GM23338 (cell line): ENCODE data around the gene RIN3. TPM values are rescaled to one million over a fixed set of nuclear protein-coding genes. Genes with fewer than 3 reads are reported as not detected.

Source experiments
- ATAC-seq: fragments of 200-7000 bp; cut with Tn5 transposase; 3 replicates; pipeline ENCODE4 v1.9.1; 2020
- DNase-seq: peaks from one replicate; pipeline ENCODE4 v3.0.0-alpha.2; 2015; ENCODE audit warnings: low spot score
- H2AFZ ChIP-seq: fragments of 200-600 bp; sonication (generic); 2 replicates; pipeline ENCODE4 v1.8.0; 2016; ENCODE audit warnings: antibody characterized with exemption, mild to moderate bottlenecking, moderate library complexity
- H3F3A ChIP-seq: fragments of 200-600 bp; sonication (generic); replicated peaks from 2 replicates; pipeline ENCODE4 v1.8.0; 2017; ENCODE audit warnings: antibody characterized with exemption, mixed run types, low read depth
- H3K27ac ChIP-seq: fragments of 200-600 bp; sonication (generic); 2 replicates; pipeline ENCODE4 v1.6.1; 2016; ENCODE audit warnings: low read depth
- H3K27me3 ChIP-seq: fragments of 200-600 bp; sonication (generic); 2 replicates; pipeline ENCODE4 v1.8.0; 2016; ENCODE audit warnings: mild to moderate bottlenecking, mixed run types, moderate library complexity; ENCODE audit not compliant: insufficient read depth
- H3K36me3 ChIP-seq: fragments of 200-600 bp; sonication (generic); 2 replicates; pipeline ENCODE4 v1.8.0; 2016; ENCODE audit warnings: mild to moderate bottlenecking; ENCODE audit not compliant: insufficient read depth
- H3K4me1 ChIP-seq: fragments of 200-600 bp; sonication (generic); 2 replicates; pipeline ENCODE4 v1.8.0; 2016; ENCODE audit warnings: mild to moderate bottlenecking, moderate library complexity; ENCODE audit not compliant: insufficient read depth
- H3K4me2 ChIP-seq: fragments of 200-600 bp; sonication (generic); 2 replicates; pipeline ENCODE4 v1.7.1; 2017; ENCODE audit warnings: mixed run types
- H3K4me3 ChIP-seq: fragments of 200-600 bp; sonication (generic); 2 replicates; pipeline ENCODE4 v1.6.1; 2016; ENCODE audit warnings: mixed run types
- H3K79me2 ChIP-seq: fragments of 200-600 bp; sonication (generic); replicated peaks from 2 replicates; pipeline ENCODE4 v1.8.0; 2017; ENCODE audit warnings: mild to moderate bottlenecking; ENCODE audit not compliant: insufficient read depth
- H3K9me2 ChIP-seq: fragments of 200-600 bp; sonication (generic); 2 replicates; pipeline ENCODE4 v1.8.0; 2017; ENCODE audit not compliant: insufficient read depth
- H4K20me1 ChIP-seq: fragments of 200-600 bp; sonication (generic); replicated peaks from 2 replicates; pipeline ENCODE4 v1.8.0; 2017; ENCODE audit warnings: mild to moderate bottlenecking; ENCODE audit not compliant: insufficient read depth
- H3K27ac Mint-ChIP-seq: 2 replicates; pipeline ENCODE4 v1.8.0; 2020; ENCODE audit warnings: inconsistent platforms, mild to moderate bottlenecking, moderate library complexity, mixed read lengths
- H3K27me3 Mint-ChIP-seq: 3 replicates; pipeline ENCODE4 v1.8.0; 2022; ENCODE audit warnings: low read depth, mild to moderate bottlenecking, moderate library complexity, mixed read lengths, inconsistent platforms; ENCODE audit not compliant: insufficient read depth, poor library complexity
- H3K36me3 Mint-ChIP-seq: 3 replicates; pipeline ENCODE4 v1.8.0; 2021; ENCODE audit warnings: low read depth, mild to moderate bottlenecking, inconsistent platforms, moderate library complexity, mixed read lengths
- H3K4me1 Mint-ChIP-seq: 3 replicates; pipeline ENCODE4 v1.8.0; 2020; ENCODE audit warnings: mild to moderate bottlenecking, inconsistent platforms, mixed read lengths
- H3K4me3 Mint-ChIP-seq: 3 replicates; pipeline ENCODE4 v1.8.0; 2021; ENCODE audit warnings: moderate library complexity, mild to moderate bottlenecking, inconsistent platforms, mixed read lengths
- H3K9me3 Mint-ChIP-seq: 3 replicates; pipeline ENCODE4 v1.8.0; 2020; ENCODE audit warnings: moderate library complexity, mild to moderate bottlenecking, inconsistent platforms, mixed read lengths
- CREB1 ChIP-seq: fragments of 250-450 bp; sonication (Bioruptor Pico); IDR thresholded peaks from 2 replicates; pipeline ENCODE4 v1.5.0; 2020; ENCODE audit warnings: low read depth, mild to moderate bottlenecking, moderate library complexity
- CTCF ChIP-seq, 2 experiments: fragments of 200-600 bp in 1 of 2; sonication (generic) in 1 of 2; conservative IDR thresholded peaks; 2 replicates each; pipeline versions ENCODE4 v1.5.1 to v1.6.1; 2016 to 2017; ENCODE audit warnings: antibody characterized with exemption in 2 of 2, low read depth in 2 of 2, mild to moderate bottlenecking in 2 of 2, moderate library complexity in 1 of 2
- ETS1 ChIP-seq: IDR thresholded peaks from 2 replicates; pipeline ENCODE4 v1.6.1; 2016; ENCODE audit warnings: antibody characterized with exemption
- EZH2 ChIP-seq: fragments of 200-600 bp; sonication (generic); IDR thresholded peaks from one replicate; pipeline ENCODE4 v1.8.0; 2017; ENCODE audit warnings: antibody characterized with exemption, mild to moderate bottlenecking, low read depth; ENCODE audit not compliant: unreplicated experiment
- EZH2phosphoT487 ChIP-seq: fragments of 200-600 bp; sonication (generic); IDR thresholded peaks from one replicate; pipeline ENCODE4 v1.8.1; 2018; ENCODE audit warnings: antibody characterized with exemption; ENCODE audit not compliant: unreplicated experiment
- JUNB ChIP-seq: IDR thresholded peaks from one replicate; pipeline ENCODE4 v1.6.1; 2016; ENCODE audit warnings: antibody characterized with exemption; ENCODE audit not compliant: unreplicated experiment
- NANOG ChIP-seq: IDR thresholded peaks from 2 replicates; pipeline ENCODE4 v1.6.1; 2016; ENCODE audit warnings: antibody characterized with exemption, borderline replicate concordance
- POLR2AphosphoS5 ChIP-seq: IDR thresholded peaks from 2 replicates; pipeline ENCODE4 v1.6.1; 2016; ENCODE audit warnings: antibody characterized with exemption, low read depth
- STAT1 ChIP-seq: IDR thresholded peaks from one replicate; pipeline ENCODE4 v1.6.1; 2016; ENCODE audit warnings: antibody characterized with exemption; ENCODE audit not compliant: unreplicated experiment
- ZNF114 ChIP-seq: fragments of 250-450 bp; sonication (Bioruptor Pico); IDR thresholded peaks from 2 replicates; pipeline ENCODE4 v1.5.0; 2020; ENCODE audit warnings: mild to moderate bottlenecking, moderate library complexity
- ZNF331 ChIP-seq: fragments of 250-450 bp; sonication (Bioruptor Pico); IDR thresholded peaks from 2 replicates; pipeline ENCODE4 v1.5.0; 2020; ENCODE audit warnings: low read depth, mild to moderate bottlenecking, moderate library complexity
- polyA plus RNA-seq: library from polyadenylated mRNA; unstranded; fragments of >200 nt; fragmentation: Nextera tagmentation; extraction: Ambion mirVana; gene quantifications from 2 replicates; pipeline ENCODE4 v1.2.1, GENCODE V29; 2016
- total RNA-seq: library from RNA; depleted of rRNA; stranded (reverse); fragments of >200 nt; shearing (Covaris generic); gene quantifications from 2 replicates; pipeline ENCODE4 v1.2.3, GENCODE V29; 2014
- TF ChIP-seq, protein P1 (sequence below): IDR thresholded peaks from one replicate; pipeline ENCODE4 v1.6.1; 2018; ENCODE audit warnings: antibody characterized with exemption; ENCODE audit not compliant: unreplicated experiment
- TF ChIP-seq, protein P2 (sequence below): fragments of 250-450 bp; sonication (Bioruptor Pico); IDR thresholded peaks from 2 replicates; pipeline ENCODE4 v1.5.0; 2020; ENCODE audit warnings: mild to moderate bottlenecking, moderate library complexity

Gene RIN3
- total and polyA plus RNA-seq, 2 experiments from 2014 or later, result 0.97 to 1.5 TPM

- Histone ChIP-seq H4K20me1 (no peaks in the 10 kb centered on the region), H3K4me3 (no peak overlapping the region), H3K36me3 (no peaks in the 10 kb centered on the region), H3K4me2 (no peak overlapping the region), H3K27ac (no peak overlapping the region), H3F3A (no peaks in the 10 kb centered on the region), H3K79me2 (no peaks in the 10 kb centered on the region), H3K27me3 (no peaks in the 10 kb centered on the region), H3K4me1 (no peaks in the 10 kb centered on the region), H2AFZ (no peak overlapping the region), H3K9me2 (no peaks in the 10 kb centered on the region)
- ATAC-seq (no peak), DNase-seq (no peak)
- peaks cover 1% of the 10 kb centered on the region for H3K27me3 Mint-ChIP-seq
- TF ChIP-seq ETS1 (no peak), JUNB (no peak), CTCF (conservative IDR thresholded peaks at IDR 0.05; ENCODE audit: low read depth in 2 of 2) (no peak), EZH2phosphoT487 (no peak), POLR2AphosphoS5 (no peak), EZH2 (no peak), ZNF114 (CRISPR knock-in tag) (no peak), CREB1 (no peak), STAT1 (no peak), NANOG (no peak), ZNF331 (no peak)
- TF ChIP-seq, protein P1, sequence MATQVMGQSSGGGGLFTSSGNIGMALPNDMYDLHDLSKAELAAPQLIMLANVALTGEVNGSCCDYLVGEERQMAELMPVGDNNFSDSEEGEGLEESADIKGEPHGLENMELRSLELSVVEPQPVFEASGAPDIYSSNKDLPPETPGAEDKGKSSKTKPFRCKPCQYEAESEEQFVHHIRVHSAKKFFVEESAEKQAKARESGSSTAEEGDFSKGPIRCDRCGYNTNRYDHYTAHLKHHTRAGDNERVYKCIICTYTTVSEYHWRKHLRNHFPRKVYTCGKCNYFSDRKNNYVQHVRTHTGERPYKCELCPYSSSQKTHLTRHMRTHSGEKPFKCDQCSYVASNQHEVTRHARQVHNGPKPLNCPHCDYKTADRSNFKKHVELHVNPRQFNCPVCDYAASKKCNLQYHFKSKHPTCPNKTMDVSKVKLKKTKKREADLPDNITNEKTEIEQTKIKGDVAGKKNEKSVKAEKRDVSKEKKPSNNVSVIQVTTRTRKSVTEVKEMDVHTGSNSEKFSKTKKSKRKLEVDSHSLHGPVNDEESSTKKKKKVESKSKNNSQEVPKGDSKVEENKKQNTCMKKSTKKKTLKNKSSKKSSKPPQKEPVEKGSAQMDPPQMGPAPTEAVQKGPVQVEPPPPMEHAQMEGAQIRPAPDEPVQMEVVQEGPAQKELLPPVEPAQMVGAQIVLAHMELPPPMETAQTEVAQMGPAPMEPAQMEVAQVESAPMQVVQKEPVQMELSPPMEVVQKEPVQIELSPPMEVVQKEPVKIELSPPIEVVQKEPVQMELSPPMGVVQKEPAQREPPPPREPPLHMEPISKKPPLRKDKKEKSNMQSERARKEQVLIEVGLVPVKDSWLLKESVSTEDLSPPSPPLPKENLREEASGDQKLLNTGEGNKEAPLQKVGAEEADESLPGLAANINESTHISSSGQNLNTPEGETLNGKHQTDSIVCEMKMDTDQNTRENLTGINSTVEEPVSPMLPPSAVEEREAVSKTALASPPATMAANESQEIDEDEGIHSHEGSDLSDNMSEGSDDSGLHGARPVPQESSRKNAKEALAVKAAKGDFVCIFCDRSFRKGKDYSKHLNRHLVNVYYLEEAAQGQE, result no peak
- TF ChIP-seq, protein P2, sequence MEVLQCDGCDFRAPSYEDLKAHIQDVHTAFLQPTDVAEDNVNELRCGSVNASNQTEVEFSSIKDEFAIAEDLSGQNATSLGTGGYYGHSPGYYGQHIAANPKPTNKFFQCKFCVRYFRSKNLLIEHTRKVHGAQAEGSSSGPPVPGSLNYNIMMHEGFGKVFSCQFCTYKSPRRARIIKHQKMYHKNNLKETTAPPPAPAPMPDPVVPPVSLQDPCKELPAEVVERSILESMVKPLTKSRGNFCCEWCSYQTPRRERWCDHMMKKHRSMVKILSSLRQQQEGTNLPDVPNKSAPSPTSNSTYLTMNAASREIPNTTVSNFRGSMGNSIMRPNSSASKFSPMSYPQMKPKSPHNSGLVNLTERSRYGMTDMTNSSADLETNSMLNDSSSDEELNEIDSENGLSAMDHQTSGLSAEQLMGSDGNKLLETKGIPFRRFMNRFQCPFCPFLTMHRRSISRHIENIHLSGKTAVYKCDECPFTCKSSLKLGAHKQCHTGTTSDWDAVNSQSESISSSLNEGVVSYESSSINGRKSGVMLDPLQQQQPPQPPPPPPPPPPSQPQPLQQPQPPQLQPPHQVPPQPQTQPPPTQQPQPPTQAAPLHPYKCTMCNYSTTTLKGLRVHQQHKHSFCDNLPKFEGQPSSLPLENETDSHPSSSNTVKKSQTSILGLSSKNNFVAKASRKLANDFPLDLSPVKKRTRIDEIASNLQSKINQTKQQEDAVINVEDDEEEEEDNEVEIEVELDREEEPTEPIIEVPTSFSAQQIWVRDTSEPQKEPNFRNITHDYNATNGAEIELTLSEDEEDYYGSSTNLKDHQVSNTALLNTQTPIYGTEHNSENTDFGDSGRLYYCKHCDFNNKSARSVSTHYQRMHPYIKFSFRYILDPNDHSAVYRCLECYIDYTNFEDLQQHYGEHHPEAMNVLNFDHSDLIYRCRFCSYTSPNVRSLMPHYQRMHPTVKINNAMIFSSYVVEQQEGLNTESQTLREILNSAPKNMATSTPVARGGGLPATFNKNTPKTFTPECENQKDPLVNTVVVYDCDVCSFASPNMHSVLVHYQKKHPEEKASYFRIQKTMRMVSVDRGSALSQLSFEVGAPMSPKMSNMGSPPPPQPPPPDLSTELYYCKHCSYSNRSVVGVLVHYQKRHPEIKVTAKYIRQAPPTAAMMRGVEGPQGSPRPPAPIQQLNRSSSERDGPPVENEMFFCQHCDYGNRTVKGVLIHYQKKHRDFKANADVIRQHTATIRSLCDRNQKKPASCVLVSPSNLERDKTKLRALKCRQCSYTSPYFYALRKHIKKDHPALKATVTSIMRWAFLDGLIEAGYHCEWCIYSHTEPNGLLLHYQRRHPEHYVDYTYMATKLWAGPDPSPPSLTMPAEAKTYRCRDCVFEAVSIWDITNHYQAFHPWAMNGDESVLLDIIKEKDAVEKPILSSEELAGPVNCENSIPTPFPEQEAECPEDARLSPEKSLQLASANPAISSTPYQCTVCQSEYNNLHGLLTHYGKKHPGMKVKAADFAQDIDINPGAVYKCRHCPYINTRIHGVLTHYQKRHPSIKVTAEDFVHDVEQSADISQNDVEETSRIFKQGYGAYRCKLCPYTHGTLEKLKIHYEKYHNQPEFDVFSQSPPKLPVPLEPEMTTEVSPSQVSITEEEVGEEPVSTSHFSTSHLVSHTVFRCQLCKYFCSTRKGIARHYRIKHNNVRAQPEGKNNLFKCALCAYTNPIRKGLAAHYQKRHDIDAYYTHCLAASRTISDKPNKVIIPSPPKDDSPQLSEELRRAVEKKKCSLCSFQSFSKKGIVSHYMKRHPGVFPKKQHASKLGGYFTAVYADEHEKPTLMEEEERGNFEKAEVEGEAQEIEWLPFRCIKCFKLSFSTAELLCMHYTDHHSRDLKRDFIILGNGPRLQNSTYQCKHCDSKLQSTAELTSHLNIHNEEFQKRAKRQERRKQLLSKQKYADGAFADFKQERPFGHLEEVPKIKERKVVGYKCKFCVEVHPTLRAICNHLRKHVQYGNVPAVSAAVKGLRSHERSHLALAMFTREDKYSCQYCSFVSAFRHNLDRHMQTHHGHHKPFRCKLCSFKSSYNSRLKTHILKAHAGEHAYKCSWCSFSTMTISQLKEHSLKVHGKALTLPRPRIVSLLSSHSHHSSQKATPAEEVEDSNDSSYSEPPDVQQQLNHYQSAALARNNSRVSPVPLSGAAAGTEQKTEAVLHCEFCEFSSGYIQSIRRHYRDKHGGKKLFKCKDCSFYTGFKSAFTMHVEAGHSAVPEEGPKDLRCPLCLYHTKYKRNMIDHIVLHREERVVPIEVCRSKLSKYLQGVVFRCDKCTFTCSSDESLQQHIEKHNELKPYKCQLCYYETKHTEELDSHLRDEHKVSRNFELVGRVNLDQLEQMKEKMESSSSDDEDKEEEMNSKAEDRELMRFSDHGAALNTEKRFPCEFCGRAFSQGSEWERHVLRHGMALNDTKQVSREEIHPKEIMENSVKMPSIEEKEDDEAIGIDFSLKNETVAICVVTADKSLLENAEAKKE, result no peak
- H3K9me3 Mint-ChIP-seq, result peaks cover 3% of the 10 kb centered on the region; the same call in 1 of the 3 replicates
- H3K4me1 Mint-ChIP-seq, result no peaks in the 10 kb centered on the region
- no peaks in the 10 kb centered on the region for H3K36me3 Mint-ChIP-seq
- no peak overlapping the region for H3K4me3 Mint-ChIP-seq
- H3K27ac Mint-ChIP-seq, result no peak overlapping the region
Measured at GRCh38 chr14:92644171-92644969, 130.8 kb downstream of the RIN3 start.
